GM21619 (cell line): ENCODE results near the gene CDK5RAP2.
"Not testable (repeated sequence)": the region's sequence is repeated elsewhere in the genome, so short reads cannot be mapped to it uniquely, and the experiment has no call there.

Experiments
- ATAC-seq: cut with Tn5 transposase; IDR thresholded peaks from one replicate; pipeline ENCODE4 v1.9.1; 2021; ENCODE audit not compliant: unreplicated experiment

Gene CDK5RAP2

GRCh38 chr9:120515996-120516395 is 64.0 kb downstream of the CDK5RAP2 start:
- ATAC-seq = not testable (repeated sequence)

DNA sequence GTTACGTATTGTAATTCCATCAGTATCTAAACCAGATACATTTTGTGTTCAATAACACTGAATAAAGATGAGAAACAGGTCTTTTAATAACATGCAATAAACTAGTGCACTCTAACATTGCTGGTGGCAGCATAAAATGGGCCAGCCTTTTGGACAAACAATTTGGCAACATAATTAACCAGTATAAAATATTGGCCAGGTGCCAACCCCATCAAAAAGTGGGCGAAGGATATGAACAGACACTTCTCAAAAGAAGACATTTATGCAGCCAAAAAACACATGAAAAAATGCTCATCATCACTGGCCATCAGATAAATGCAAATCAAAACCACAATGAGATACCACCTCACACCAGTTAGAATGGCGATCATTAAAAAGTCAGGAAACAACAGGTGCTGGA is 64.5 kb downstream of the CDK5RAP2 start:
- ATAC-seq = not testable (repeated sequence)

DNA sequence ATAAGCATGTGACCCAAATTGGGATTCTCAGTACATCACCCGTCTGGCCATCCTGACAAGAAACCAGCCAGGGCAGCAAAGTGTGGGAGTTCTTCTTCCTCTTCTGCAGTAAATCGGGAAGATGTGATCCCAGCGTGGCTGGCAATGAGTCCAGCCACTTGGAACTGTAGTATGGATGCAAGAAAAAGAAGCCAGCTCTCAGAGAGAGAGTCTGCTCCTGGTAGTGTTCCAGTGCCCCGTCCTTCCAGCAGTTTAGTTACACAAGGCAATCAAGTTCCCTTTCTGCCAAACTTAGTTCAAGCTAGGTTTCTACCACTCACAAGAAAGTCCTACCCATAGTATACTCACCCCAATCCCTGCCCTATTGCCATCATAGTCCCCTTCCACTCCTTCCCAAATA is 65.6 kb downstream of the CDK5RAP2 start:
- no peak for ATAC-seq

DNA sequence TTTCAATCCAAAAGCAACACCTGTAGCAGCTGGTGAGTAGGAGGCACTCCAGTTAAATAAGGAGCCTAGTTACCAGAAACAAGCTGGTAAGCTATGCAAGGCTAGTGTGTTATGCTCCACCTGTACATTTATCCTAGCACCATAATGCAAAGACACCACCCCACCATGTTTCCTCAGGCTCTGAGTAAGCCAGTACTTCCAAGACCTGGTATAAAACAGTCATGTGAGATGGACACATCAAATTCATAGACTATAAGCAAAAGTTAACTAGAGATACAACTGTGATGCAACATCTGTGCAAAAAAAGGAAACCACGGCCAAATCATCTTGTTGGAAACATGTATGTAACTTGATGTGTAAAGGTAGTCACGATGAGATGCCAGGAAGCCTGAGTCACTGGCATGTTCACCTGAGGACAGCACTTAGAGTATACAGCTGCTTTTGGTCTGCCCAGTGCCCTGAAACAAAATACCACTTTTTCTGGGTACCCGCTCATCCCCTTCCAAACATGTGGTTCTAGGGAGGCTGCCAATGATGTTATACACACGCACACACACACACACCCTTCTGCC is 66.1 kb downstream of the CDK5RAP2 start:
- ATAC-seq = no peak

DNA sequence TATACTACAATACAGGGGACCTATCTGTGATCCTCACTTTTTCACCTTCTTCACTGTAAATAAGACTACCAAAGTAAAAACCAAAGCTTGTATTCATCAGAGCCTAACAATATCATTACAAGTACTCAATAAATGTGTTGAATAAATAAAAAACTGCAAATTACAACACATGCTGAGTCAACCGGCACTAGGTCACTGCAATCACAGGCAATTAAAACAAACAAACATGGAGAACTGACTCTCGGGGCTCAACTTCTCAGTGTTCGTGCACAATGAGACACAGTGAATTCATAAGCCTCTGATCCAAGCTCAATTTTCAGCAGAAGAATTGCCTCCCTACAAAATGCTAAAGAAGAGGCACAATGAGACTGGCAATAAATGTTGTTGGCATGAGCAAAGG is 69.2 kb downstream of the CDK5RAP2 start:
- no peak for ATAC-seq

DNA sequence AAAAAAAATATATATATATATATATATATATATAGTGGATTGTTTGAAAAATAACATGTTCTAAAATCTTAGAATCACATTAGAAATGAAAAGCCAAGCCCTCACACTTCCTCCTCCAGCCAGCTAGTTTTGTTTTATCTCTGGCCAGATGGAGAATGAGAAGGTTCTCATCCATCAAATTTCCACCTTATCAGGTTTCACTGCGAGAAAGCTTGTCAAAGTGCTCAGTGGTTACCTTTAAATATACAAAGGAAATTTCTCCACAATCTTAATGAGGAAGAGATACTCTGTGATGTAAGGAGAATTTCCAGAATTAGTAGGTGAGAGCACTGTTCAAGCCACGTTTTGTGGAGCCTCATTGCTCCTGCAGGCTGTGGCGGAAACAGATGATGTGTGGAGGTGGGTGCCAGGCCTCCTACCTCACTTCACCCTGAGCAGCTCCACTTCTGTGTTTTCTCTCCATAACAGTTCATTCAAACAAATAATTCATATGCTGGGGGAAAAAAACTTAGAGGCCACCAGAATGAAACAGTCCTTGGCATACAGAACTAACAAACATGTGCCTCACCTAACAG is 71.9 kb downstream of the CDK5RAP2 start:
- no peak for ATAC-seq

DNA sequence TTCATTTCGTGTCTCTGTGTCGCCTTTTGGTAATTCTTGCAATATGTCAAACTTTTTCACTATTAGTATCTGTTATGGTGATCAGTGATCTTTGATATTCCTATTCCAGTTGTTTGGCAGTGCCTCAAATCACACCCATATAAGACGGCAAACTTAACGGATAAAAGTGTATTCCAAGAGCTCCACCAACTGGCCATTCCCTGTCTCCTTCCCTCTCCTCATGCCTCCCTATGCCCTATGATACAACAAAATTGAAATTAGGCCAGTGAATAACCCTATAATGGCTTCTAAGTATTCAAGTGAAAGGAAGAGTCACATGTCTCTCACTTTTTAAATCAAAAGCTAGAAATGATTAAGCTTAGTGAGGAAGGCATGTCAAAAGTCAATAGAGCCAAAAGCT is 74.8 kb downstream of the CDK5RAP2 start:
- no peak for ATAC-seq

GRCh38 chr9:120500733-120501132 is 79.2 kb downstream of the CDK5RAP2 start:
- ATAC-seq = no peak

- not testable (repeated sequence) for ATAC-seq
These were observed 82.1 kb downstream of the CDK5RAP2 start for GRCh38 chr9:120497865-120498264.

- ATAC-seq = not testable (repeated sequence)
These were observed 83.5 kb downstream of the CDK5RAP2 start for GRCh38 chr9:120496438-120496837.

GRCh38 chr9:120490888-120491595 is 88.9 kb downstream of the CDK5RAP2 start:
- ATAC-seq = peak; percentile 100

GRCh38 chr9:120486835-120487234 is 93.1 kb downstream of the CDK5RAP2 start:
- no peak for ATAC-seq

DNA sequence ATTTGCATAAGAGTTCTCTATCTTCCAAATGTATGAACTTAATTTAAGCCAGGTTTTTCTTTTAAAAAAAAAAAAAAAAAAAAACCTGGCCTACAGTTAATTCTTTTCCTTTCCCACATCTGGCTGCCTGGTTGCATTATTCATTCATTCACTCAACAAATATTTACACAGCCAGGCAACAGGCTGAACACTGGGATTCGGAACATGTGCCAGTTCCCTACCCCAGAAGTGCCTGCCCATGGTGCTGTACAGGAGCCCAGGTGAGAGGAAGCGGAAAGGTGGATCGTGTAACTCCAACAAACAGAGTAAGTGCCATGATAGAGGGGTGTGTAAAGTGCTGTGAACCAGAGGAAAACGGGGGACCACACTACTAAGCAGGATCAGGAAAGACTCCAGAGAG is 93.6 kb downstream of the CDK5RAP2 start:
- no peak for ATAC-seq

GRCh38 chr9:120485788-120486187 is 94.2 kb downstream of the CDK5RAP2 start:
- ATAC-seq = no peak

DNA sequence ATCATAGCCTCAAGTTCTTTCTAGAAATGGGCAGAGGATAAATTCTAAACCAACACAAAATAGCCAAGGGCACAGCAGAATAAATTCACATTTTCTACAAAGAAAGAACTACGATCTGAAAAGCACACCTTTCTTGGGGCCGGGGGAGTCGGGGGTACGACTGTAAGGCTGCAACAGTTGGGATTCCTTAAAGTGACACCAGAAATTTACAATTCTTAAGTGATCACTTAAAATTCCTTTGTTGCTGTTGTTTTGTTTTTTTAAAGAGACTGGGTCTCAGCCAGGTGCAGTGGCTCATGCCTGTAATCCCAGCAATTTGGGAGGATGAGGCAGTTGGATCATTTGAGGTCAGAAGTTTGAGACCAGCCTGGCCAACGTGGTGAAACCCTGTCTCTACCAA is 95.8 kb downstream of the CDK5RAP2 start:
- ATAC-seq = no peak

- ATAC-seq = no peak
These were observed 97.4 kb downstream of the CDK5RAP2 start for GRCh38 chr9:120482424-120483186.

GRCh38 chr9:120481846-120482245 is 98.1 kb downstream of the CDK5RAP2 start:
- ATAC-seq = no peak

- ATAC-seq = no peak
These were observed 98.7 kb downstream of the CDK5RAP2 start for GRCh38 chr9:120481248-120481647.

GRCh38 chr9:120480707-120481106 is 99.3 kb downstream of the CDK5RAP2 start:
- ATAC-seq = no peak

DNA sequence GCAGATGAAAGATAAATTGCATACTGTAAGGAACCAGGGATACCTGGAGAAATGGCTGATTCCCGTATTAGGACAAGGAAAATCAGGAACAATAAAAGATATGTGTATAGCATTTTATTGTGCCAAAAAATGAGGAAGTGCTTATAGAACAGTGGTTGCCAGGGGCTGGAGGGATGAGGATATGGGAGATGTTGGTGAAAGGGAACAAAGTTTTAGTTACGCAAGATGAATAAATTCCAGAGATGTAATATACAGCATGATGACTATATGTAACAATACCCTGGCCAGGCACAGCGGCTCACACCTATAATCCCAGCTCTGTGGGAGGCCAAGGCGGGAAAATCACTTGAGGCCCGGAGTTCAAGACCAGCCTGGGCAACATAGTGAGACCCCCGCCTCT is 101.8 kb downstream of the CDK5RAP2 start:
- no peak for ATAC-seq

DNA sequence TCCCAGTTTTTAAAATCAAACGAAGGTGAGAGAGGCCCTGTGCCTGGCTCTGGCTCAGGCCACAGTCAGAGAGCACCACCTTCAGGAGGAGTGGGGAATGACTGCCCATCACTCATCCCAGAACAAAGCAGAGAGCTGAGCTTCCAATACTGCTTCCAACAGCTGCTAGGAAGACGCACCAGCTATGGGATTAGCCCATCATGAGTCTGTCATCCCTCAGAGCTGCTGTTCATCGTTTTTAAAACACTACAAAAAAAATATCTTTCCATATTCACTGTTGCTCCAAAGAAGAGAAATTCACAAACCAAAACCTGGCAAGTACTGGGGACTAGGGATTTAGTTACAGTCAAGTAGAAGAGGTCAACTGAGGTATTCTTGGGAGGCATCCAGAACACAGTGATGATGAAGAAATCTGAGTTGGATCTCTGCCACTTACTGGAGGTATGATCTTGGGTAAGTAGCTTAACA is 102.4 kb downstream of the CDK5RAP2 start:
- ATAC-seq = peak; percentile 61

GRCh38 chr9:120475341-120475740 is 104.6 kb downstream of the CDK5RAP2 start:
- ATAC-seq = no peak
